GM18858 (cell line): ENCODE measurements around the gene NRIP1.

Experiments
- ATAC-seq: cut with Tn5 transposase; IDR thresholded peaks from one replicate; pipeline ENCODE4 v1.9.1; 2021; ENCODE audit not compliant: unreplicated experiment

NRIP1 gene

GRCh38 chr21:15065392-15066122, 757 bp upstream of the NRIP1 start:
- no peak for ATAC-seq

DNA sequence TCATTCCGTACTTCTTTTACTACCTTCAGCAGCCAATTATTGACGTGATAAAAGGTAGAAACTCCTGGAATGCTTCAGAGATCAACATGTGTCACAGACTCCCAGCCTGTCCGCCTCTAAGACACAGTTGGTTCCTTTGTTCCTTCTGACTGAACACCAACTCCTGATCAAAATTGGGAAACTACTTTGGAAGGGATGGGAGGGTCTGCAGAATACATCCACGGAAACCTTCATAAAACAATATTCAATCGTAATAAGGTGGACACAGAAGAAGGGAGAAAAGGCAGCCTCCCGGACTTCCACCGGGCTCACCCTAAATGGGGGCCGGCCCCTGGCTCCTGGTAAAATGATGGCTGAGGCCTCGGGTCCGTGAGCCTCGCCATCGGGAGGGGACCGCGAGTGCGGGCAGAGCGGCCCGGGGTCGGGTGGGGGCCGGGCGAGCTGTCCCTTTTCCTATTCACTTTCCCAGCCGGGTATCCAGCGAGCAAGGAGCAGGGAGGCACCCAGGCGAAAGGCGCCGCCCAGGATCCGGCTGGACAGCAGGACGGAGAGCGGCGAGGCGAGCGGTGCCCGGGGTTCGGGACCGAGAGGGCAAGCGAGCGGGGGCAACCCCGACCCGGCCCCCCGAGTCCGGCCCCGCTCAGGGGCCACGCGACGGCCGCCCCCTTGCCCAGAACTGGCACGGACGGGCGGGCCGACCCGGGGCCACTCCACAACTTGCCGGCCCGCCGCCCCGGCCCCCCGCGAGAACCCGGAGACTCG, 805 bp downstream of the NRIP1 start:
- ATAC-seq, result no peak

DNA sequence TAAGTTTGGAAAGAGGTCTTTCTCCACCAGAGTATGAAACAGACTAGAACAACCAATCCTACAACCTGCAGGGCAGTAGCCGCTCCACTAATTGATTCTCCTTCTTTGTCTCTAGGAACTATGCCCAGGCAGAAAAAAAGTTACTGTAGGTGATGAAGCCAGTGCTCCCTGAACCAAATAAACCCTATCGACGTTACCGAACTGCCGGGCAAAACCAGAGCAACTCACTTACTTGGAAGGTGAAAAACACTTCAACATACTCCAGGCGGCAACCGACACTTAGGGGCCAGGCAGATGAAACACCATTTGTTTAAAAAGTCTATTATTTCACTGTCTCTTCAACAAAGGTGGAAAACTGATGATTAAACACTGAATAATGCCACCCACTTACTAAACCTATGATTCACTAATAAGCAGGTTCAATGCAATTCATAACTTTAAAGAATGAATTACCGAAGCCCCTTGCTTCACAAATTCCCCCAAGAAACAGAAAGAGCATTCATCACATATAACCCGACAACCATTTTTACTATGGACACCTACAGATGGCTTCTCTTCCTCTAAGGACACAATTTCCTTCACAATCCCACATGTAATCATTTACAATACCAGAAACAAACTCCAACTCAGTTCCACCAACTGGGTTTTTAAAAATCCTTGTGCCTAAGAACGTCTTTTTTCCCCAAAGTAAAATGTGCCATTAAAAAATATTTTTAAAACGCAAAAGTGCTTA, 1.6 kb downstream of the NRIP1 start:
- no peak for ATAC-seq

GRCh38 chr21:15062606-15062965, 2.2 kb downstream of the NRIP1 start:
- no peak for ATAC-seq

GRCh38 chr21:15061747-15062605, 2.8 kb downstream of the NRIP1 start:
- ATAC-seq, result no peak

DNA sequence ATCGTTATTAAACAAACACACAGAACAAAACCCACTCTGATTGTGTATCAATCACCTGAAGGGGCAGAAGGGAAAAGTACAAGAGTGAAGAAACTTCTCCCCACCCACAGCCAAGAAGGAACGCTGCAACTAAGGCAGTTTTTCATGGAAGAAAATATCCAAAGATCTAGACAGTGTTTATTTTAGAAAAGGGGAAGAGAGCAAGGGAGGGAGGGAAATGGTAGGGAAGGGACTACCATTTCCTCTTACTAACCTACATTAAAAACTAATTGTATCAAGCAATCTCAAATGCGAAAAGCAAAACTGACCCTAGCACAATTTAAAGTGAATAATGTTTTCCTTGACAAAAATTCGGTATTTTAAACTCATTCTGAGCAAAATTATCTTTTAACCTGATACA, 3.5 kb downstream of the NRIP1 start:
- no peak for ATAC-seq

GRCh38 chr21:15060543-15061175, 4.1 kb downstream of the NRIP1 start:
- no peak for ATAC-seq

- no peak for ATAC-seq
Observed at GRCh38 chr21:15059397-15059796, 5.4 kb downstream of the NRIP1 start.

DNA sequence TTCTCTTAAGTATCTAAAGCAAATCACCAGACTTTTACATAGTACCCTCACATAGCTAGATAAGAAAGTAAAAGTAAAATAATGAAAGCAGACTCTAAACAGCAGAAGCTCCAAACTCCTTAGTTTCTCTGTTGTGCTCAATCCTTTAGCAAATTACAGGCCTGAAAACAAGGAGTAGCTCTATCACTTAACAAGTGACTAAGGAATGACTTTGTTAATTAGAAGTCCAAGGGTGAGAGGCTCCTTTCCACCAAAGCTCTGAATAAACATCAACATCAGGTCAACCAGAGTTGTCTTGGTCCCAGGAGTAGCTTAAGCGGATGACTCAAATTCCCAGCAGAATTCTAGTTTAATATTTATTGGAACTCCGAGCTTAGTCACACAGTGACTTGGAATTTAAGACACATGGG, 5.9 kb downstream of the NRIP1 start:
- no peak for ATAC-seq

- ATAC-seq, result no peak
Observed at GRCh38 chr21:15057285-15057684, 7.5 kb downstream of the NRIP1 start.

DNA sequence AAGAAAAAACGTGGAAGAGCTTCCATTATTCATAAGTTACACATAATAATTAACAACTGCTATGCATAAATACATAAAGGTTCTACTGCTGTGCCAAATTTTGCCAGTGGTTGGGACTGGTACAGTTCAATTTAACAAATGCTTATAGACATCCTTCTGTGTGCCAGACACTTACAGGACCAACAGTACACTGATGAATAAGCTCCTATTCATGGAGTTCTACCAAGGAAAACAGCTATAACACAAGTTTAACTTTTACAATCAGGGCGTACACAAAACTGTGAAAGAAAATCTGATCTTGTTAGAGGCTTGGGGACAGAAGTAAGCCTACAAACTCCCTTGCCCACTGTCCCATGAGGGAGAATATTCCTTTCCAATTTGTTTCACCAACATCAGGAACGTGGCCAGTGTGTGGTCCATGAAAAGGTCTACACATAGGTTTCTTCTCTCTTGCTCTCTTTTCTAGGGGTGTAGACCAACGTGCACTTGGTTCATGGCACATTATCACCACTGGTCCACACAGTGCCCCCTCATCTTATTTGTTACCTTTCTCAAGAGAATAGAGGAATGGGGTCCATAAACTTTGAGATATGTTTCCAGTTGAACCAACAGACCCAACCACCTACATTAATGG, 10.1 kb downstream of the NRIP1 start:
- ATAC-seq, result no peak

GRCh38 chr21:15054089-15054488, 10.7 kb downstream of the NRIP1 start:
- ATAC-seq, result no peak

DNA sequence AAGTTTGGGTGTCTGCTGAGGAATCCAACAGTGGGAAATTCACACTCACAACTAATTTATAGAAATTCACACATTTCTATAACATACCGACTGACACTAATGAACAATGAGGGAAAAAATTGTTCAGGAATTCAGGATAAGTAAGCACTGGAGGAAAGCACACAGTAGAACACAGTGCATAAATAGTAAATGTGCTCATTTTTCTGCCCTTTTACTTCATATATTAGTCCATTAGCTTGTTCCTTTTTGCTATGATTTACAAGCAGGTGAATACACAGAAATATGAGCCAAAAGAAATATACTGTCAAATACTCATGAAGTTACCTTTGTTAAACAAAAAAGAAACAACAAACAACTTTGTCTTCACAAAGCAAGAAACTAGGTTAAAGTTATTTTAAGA, 11.3 kb downstream of the NRIP1 start:
- no peak for ATAC-seq

DNA sequence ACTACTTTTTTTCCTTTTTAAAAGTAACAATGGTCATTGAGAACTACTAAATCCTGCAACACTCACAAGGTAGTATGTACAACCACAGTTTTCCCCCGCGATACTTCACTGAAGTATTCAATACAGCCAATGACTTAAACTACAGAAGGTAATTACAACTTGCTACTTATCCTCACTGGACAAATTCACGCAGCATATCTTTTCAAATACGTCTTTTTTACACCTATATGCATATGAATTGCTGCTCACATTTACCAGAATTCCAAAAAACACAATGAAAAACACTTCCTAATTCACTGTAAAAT, 12.4 kb downstream of the NRIP1 start:
- peak; percentile 2 for ATAC-seq

- peak; percentile 68 for ATAC-seq
Observed at GRCh38 chr21:15051644-15052458, 12.9 kb downstream of the NRIP1 start.

DNA sequence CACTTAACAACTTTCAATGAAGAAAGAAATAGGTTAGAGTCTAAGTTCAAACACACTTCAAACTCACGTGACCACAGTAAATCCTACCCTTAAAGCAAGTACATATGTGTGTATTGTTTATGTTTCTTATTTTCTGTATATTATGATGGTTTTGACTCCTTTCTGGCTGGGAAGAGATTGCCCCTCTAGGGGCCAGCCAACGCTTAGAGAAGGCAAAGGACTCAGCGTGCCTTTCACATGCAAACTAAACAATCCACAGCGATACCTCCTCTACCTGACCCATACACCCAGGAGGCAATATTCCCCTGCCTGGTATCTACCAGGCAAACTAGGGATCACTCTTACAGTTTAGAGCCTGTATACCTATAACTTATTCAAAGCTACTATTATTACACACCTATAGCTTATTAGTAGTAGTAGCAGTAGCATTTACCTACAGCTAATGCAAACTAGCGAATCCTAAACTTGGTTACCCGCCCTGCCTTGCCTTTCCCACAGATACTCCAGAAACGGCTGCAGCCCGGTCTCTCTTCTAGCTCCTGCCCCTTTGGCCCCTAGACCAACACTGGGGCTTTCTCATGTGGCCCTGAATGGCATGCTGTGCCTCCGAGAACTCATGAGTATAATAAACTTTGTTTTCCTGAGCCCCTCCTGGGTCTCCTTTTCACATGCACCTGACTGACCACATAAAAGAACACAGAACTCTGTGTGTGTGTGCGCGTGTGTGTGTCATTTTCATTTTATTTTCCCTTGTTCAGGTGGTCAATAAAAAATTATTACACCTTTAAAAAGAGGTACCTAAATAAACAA, 14.0 kb downstream of the NRIP1 start:
- ATAC-seq, result no peak

- no peak for ATAC-seq
Observed at GRCh38 chr21:15045017-15045416, 19.8 kb downstream of the NRIP1 start.

DNA sequence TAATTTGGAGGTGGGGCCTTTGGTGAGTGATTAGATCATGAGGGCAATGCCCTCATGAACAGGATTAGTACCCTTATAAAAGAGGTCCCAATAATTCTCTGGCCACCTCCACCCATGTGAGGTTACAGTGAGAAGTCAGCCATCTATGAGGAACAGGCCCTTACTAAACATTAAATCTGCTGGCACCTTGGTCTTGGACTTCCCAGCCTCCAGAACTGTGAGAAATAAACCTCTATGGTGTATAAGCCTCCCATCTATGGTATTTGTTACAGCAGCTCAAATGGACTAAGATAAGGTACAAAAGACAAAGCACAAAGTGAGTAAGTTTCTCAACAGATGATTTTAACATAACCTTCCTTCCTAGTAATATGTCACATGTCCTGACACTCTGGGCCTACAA, 22.3 kb downstream of the NRIP1 start:
- no peak for ATAC-seq
